Esophagus (tissue), 2 donors: ENCODE results near the gene SIPA1L3. TPM values are rescaled to one million over a fixed set of nuclear protein-coding genes. Genes with fewer than 3 reads are reported as not detected.

ENCODE experiments used
- H3K27ac ChIP-seq, 2 donors: one replicate each; pipeline ENCODE4 v1.5.1; 2013; ENCODE audit warnings: low read depth in 2 of 2, mild to moderate bottlenecking in 2 of 2, inconsistent platforms in 1 of 2, low read length in 1 of 2, moderate library complexity in 1 of 2
- H3K27me3 ChIP-seq, 2 donors: one replicate each; pipeline ENCODE4 v1.6.1; 2013; ENCODE audit warnings: low read length in 2 of 2, control low read depth in 1 of 2, mild to moderate bottlenecking in 1 of 2; ENCODE audit not compliant: insufficient read depth in 2 of 2, control insufficient read depth in 1 of 2
- H3K36me3 ChIP-seq, 2 donors: one replicate each; pipeline ENCODE4 v1.6.1; 2013; ENCODE audit warnings: low read length in 1 of 2; ENCODE audit not compliant: control insufficient read depth in 2 of 2, insufficient read depth in 2 of 2
- H3K4me1 ChIP-seq, 2 donors: one replicate each; pipeline ENCODE4 v1.6.1; 2013; ENCODE audit warnings: low read length in 1 of 2; ENCODE audit not compliant: control insufficient read depth in 2 of 2, insufficient read depth in 2 of 2
- H3K4me3 ChIP-seq, 2 donors: one replicate each; pipeline ENCODE4 v1.5.1; 2013; ENCODE audit warnings: low read length in 2 of 2, mild to moderate bottlenecking in 2 of 2, low read depth in 1 of 2, moderate library complexity in 1 of 2
- H3K9me3 ChIP-seq, 2 donors: one replicate each; pipeline ENCODE4 v1.6.1; 2013; ENCODE audit warnings: mild to moderate bottlenecking in 2 of 2, low read depth in 1 of 2, low read length in 1 of 2, moderate library complexity in 1 of 2; ENCODE audit not compliant: control insufficient read depth in 2 of 2, insufficient read depth in 1 of 2
- WGBS, 2 donors: extraction: QIAGEN DNeasy Blood & Tissue Kit; methylation state at CpG; one replicate each; pipeline ENCODE4 v1.1.7; 2013; 5-methylcytosine and 5-hydroxymethylcytosine counted together
- polyA plus RNA-seq, 2 donors: library from polyadenylated mRNA; stranded (reverse); fragments of 200-250 nt; gene quantifications; one replicate each; pipeline ENCODE4 v1.2.3, GENCODE V29; 2013
- donor health status: healthy with polysubstance abuse.
- donor health status: Bipolar disorder and iron deficiency.

SIPA1L3 gene
- polyA plus RNA-seq, 2 donors: 4.1 to 11.0 TPM

GRCh38 chr19:38135150-38135998, 228.4 kb downstream of the SIPA1L3 start:
- H3K36me3 ChIP-seq: peaks cover 0 to 8% of the 10 kb centered on the region in 2 donors
- no peaks in the 10 kb centered on the region for H3K27me3 ChIP-seq
- no peak overlapping the region for H3K4me3 ChIP-seq
- WGBS, 2 donors: 56 to 71% methylated on average over 20 to 21 of the region's 21 CpGs
- peaks cover 0 to 6% of the 10 kb centered on the region in 2 donors for H3K4me1 ChIP-seq
- H3K9me3 ChIP-seq: no peaks in the 10 kb centered on the region
- peak overlapping the region; percentile 75 to 91 for H3K27ac ChIP-seq

- Histone ChIP-seq H3K27ac (no peak overlapping the region), H3K36me3 (peaks cover 0 to 7% of the 10 kb centered on the region in 2 donors), H3K9me3 (no peaks in the 10 kb centered on the region), H3K4me3 (no peak overlapping the region), H3K27me3 (no peaks in the 10 kb centered on the region), H3K4me1 (peaks cover 0 to 6% of the 10 kb centered on the region in 2 donors)
- WGBS, 2 donors: 77 to 85% methylated on average over 6 of the region's 6 CpGs
Measured at GRCh38 chr19:38139122-38139521, 232.1 kb downstream of the SIPA1L3 start.

- WGBS, 2 donors: 93 to 96% methylated on average over 13 of the region's 13 CpGs
- Histone ChIP-seq H3K4me3 (no peak overlapping the region), H3K4me1 (no peaks in the 10 kb centered on the region), H3K9me3 (no peaks in the 10 kb centered on the region), H3K27me3 (no peaks in the 10 kb centered on the region), H3K36me3 (peaks cover 0 to 7% of the 10 kb centered on the region in 2 donors), H3K27ac (no peak overlapping the region)
Measured at GRCh38 chr19:38141108-38141507, 234.1 kb downstream of the SIPA1L3 start.

- no peaks in the 10 kb centered on the region for H3K9me3 ChIP-seq
- WGBS, 2 donors: 62 to 63% methylated on average over 17 of the region's 17 CpGs
- H3K4me3 ChIP-seq: no peak overlapping the region
- H3K36me3 ChIP-seq: peaks cover 0 to 7% of the 10 kb centered on the region in 2 donors
- no peaks in the 10 kb centered on the region for H3K27me3 ChIP-seq
- H3K4me1 ChIP-seq: no peaks in the 10 kb centered on the region
- no peak overlapping the region for H3K27ac ChIP-seq
Measured at GRCh38 chr19:38142176-38143035, 235.4 kb downstream of the SIPA1L3 start.

GRCh38 chr19:38143847-38144246, 236.8 kb downstream of the SIPA1L3 start:
- Histone ChIP-seq H3K9me3 (no peaks in the 10 kb centered on the region), H3K27ac (no peak overlapping the region), H3K27me3 (no peaks in the 10 kb centered on the region), H3K4me1 (no peaks in the 10 kb centered on the region), H3K36me3 (peaks cover 0 to 4% of the 10 kb centered on the region in 2 donors), H3K4me3 (no peak overlapping the region)
- WGBS, 2 donors: 89 to 91% methylated on average over 5 of the region's 5 CpGs

GRCh38 chr19:38144667-38145066, 237.7 kb downstream of the SIPA1L3 start:
- Histone ChIP-seq H3K36me3 (peaks cover 0 to 4% of the 10 kb centered on the region in 2 donors), H3K4me1 (no peaks in the 10 kb centered on the region), H3K9me3 (no peaks in the 10 kb centered on the region), H3K27ac (no peak overlapping the region), H3K4me3 (no peak overlapping the region), H3K27me3 (no peaks in the 10 kb centered on the region)
- WGBS, 2 donors: 95 to 96% methylated on average over 6 of the region's 6 CpGs

- H3K27me3 ChIP-seq: no peaks in the 10 kb centered on the region
- no peaks in the 10 kb centered on the region for H3K9me3 ChIP-seq
- H3K4me1 ChIP-seq: no peaks in the 10 kb centered on the region
- peaks cover 0 to 4% of the 10 kb centered on the region in 2 donors for H3K36me3 ChIP-seq
- peak overlapping the region; percentile 45 to 47 for H3K27ac ChIP-seq
- WGBS, 2 donors: 48 to 57% methylated on average over 4 of the region's 4 CpGs
- no peak overlapping the region for H3K4me3 ChIP-seq
Measured at GRCh38 chr19:38145623-38146022, 238.6 kb downstream of the SIPA1L3 start.

- H3K36me3 ChIP-seq: peaks cover 0 to 13% of the 10 kb centered on the region in 2 donors
- no peak overlapping the region for H3K4me3 ChIP-seq
- no peaks in the 10 kb centered on the region for H3K27me3 ChIP-seq
- H3K9me3 ChIP-seq: no peaks in the 10 kb centered on the region
- no peaks in the 10 kb centered on the region for H3K4me1 ChIP-seq
- H3K27ac ChIP-seq: peak overlapping the region in 1 of 2 donors; percentile 26
- 73 to 76% methylated on average over 7 to 9 of the region's 9 CpGs for WGBS, 2 donors
Measured at GRCh38 chr19:38148337-38148736, 241.3 kb downstream of the SIPA1L3 start.

GRCh38 chr19:38149661-38150061, 242.7 kb downstream of the SIPA1L3 start:
- H3K27ac ChIP-seq: no peak overlapping the region
- H3K36me3 ChIP-seq: peaks cover 0 to 17% of the 10 kb centered on the region in 2 donors
- H3K4me3 ChIP-seq: no peak overlapping the region
- H3K9me3 ChIP-seq: no peaks in the 10 kb centered on the region
- 79 to 83% methylated on average over 6 of the region's 6 CpGs for WGBS, 2 donors
- H3K27me3 ChIP-seq: no peaks in the 10 kb centered on the region
- no peaks in the 10 kb centered on the region for H3K4me1 ChIP-seq
